Gastrocnemius medialis (tissue), 4 donors: ENCODE data around the gene TEX35. TPM values are rescaled to one million over a fixed set of nuclear protein-coding genes. Genes with fewer than 3 reads are reported as not detected.

ENCODE experiments used
- ATAC-seq, 2 donors: fragments of 150-250 bp; one replicate each; pipeline ENCODE4 v1.9.1; 2016
- DNase-seq, 2 donors: peaks; one replicate each; pipeline ENCODE4 v3.0.0-alpha.2; 2019
- H3K27ac ChIP-seq, 4 donors: fragments of 200-600 bp; sonication (generic); 1 replicate in 1 of 4; 2 replicates in 3 of 4; pipeline ENCODE4 v1.5.1; 2016 to 2018; ENCODE audit warnings: mild to moderate bottlenecking in 2 of 4, moderate library complexity in 1 of 4
- H3K27me3 ChIP-seq, 3 donors: fragments of 200-600 bp; sonication (generic) in 2 of 3; 1 replicate in 1 of 3; 2 replicates in 2 of 3; pipeline versions ENCODE4 v1.5.1 to v1.6.0; 2016 to 2019; ENCODE audit warnings: mild to moderate bottlenecking in 1 of 3, moderate library complexity in 1 of 3
- H3K36me3 ChIP-seq, 2 donors: fragments of 200-600 bp; sonication (generic) in 1 of 2; one replicate each; pipeline ENCODE4 v1.5.1; 2017 to 2018
- H3K4me1 ChIP-seq, 2 donors: fragments of 200-600 bp; sonication (generic) in 1 of 2; one replicate each; pipeline ENCODE4 v1.5.1; 2016 to 2017; ENCODE audit warnings: mild to moderate bottlenecking in 2 of 2
- H3K4me3 ChIP-seq, 4 donors: fragments of 200-600 bp; sonication (generic) in 3 of 4; 1 replicate in 1 of 4; 2 replicates in 3 of 4; pipeline ENCODE4 v1.5.1; 2016 to 2019; ENCODE audit warnings: mild to moderate bottlenecking in 2 of 4
- H3K9me3 ChIP-seq, 3 donors: fragments of 200-600 bp; sonication (generic) in 2 of 3; 1 replicate in 1 of 3; 2 replicates in 2 of 3; pipeline ENCODE4 v1.5.1; 2016 to 2019
- POLR2A ChIP-seq, 2 donors: fragments of 450-650 bp; IDR thresholded peaks; one replicate each; pipeline ENCODE4 v1.6.1; 2017; ENCODE audit warnings: antibody characterized with exemption in 2 of 2, mild to moderate bottlenecking in 2 of 2, moderate library complexity in 2 of 2
- in situ Hi-C, 4 donors: fragments of 200-750 bp; cut with MboI; loops; one replicate each; pipeline versions ENCODE4 v1.15.0 to v1.8.0; 2017; ENCODE audit warnings: low sequenced_read_pairs in 4 of 4
- intact Hi-C: fragments of 100-400 bp; cut with DNase I; formaldehyde crosslinking; loops from one replicate; pipeline ENCODE4 v1.15.1; 2023; ENCODE audit warnings: low total_unique reads
- total RNA-seq, 4 donors: library from RNA; depleted of rRNA; stranded (reverse); fragments of >200 nt; gene quantifications; one replicate each; pipeline versions ENCODE4 v1.1.0 to v1.2.3, GENCODE V29; 2016
- TF ChIP-seq, protein P1 (sequence below), 5 experiments: fragments of 450-650 bp in 3 of 5; fragments of 200-600 bp in 2 of 5; sonication (generic) in 2 of 5; IDR thresholded peaks in 4 of 5; conservative IDR thresholded peaks in 1 of 5; 1 replicate in 4 of 5; 2 replicates in 1 of 5; pipeline ENCODE4 v1.5.1; 2016 to 2019; ENCODE audit warnings: antibody characterized with exemption in 5 of 5, mild to moderate bottlenecking in 3 of 5, moderate library complexity in 3 of 5

The TEX35 gene
- total RNA-seq, 4 donors from 2014 or later, result not detected

DNA sequence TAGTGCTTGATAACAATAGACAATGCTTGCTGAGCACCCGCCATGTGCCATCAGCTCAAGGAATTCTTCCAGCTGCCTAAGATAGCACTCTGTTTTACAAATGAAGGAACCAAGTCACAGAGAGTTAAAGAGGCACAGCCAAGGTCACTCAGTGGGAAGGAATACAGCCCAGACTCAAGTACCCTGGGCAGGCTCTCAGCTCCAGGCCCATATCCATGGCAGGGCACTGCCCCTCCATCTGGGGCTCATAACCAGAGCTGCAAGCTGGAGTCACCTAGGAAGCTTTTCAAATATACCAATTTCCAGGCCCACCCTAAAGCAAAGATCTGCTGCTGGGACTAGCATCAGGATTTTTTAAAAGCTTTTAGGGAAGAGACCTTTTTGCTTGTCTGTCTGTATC is 17.8 kb upstream of the TEX35 start:
- ATAC-seq (no peak), DNase-seq (no peak)
- no peak for TF ChIP-seq POLR2A (IDR thresholded peaks at IDR 0.05)
- TF ChIP-seq, protein P1, sequence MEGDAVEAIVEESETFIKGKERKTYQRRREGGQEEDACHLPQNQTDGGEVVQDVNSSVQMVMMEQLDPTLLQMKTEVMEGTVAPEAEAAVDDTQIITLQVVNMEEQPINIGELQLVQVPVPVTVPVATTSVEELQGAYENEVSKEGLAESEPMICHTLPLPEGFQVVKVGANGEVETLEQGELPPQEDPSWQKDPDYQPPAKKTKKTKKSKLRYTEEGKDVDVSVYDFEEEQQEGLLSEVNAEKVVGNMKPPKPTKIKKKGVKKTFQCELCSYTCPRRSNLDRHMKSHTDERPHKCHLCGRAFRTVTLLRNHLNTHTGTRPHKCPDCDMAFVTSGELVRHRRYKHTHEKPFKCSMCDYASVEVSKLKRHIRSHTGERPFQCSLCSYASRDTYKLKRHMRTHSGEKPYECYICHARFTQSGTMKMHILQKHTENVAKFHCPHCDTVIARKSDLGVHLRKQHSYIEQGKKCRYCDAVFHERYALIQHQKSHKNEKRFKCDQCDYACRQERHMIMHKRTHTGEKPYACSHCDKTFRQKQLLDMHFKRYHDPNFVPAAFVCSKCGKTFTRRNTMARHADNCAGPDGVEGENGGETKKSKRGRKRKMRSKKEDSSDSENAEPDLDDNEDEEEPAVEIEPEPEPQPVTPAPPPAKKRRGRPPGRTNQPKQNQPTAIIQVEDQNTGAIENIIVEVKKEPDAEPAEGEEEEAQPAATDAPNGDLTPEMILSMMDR (IDR thresholded peaks at IDR 0.05 in 4 of 5, conservative IDR thresholded peaks at IDR 0.05 in 1 of 5), result no peak
- Histone ChIP-seq H3K36me3 (no peaks in the 10 kb centered on the region), H3K27me3 (no peaks in the 10 kb centered on the region), H3K27ac (no peak overlapping the region), H3K4me3 (no peak overlapping the region), H3K9me3 (no peaks in the 10 kb centered on the region), H3K4me1 (no peaks in the 10 kb centered on the region)
- intact Hi-C loops (no loop called here), in situ Hi-C loops (loop anchor here in 1 of 4 donors (25.0 kb wide), 1 partner anchor 208 kb away; no protein-coding TSS in a partner anchor)

DNA sequence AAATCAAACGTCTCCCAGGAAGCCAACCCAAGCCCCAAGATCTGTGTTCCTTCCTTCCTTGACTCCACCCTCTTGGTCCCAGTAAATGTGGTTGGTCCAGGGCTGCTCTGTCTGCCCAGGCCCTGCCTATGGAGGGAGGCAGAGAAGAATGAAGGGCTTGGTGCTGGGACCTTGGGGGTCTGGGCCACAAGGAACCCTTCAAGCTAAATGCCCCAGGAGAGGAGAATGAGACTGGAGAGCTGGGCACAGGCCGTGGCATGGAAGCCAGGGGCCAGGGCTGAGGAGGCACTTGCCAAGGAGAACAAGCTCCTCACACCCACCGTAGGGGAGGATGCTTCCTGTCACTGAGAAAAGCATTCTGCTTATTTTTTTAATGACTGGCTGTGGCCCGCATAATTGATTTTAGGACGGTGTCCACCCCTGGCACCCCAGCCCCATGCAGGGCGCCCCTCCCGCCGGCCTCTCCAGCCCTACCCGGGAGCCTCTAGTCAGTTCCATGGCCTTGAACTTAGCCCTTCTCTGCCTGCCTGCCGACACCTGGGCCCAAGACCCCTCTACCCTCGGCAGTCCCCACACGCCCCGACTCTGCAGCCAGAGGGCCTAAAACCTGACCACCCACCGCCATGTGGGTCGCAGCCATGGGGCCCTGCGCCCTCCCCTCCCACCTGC is 17.0 kb upstream of the TEX35 start:
- no peaks in the 10 kb centered on the region for H3K36me3 ChIP-seq
- DNase-seq (no peak), ATAC-seq (no peak)
- H3K9me3 ChIP-seq, result no peaks in the 10 kb centered on the region
- in situ Hi-C loops, result loop anchor here in 1 of 4 donors (25.0 kb wide), 1 partner anchor 209 kb away; no protein-coding TSS in a partner anchor
- no peak overlapping the region for H3K4me3 ChIP-seq
- TF ChIP-seq, protein P1 (IDR thresholded peaks at IDR 0.05 in 4 of 5, conservative IDR thresholded peaks at IDR 0.05 in 1 of 5), result no peak
- TF ChIP-seq POLR2A (IDR thresholded peaks at IDR 0.05), result no peak
- no peaks in the 10 kb centered on the region for H3K4me1 ChIP-seq
- no peak overlapping the region for H3K27ac ChIP-seq
- intact Hi-C loops, result no loop called here
- no peaks in the 10 kb centered on the region for H3K27me3 ChIP-seq

DNA sequence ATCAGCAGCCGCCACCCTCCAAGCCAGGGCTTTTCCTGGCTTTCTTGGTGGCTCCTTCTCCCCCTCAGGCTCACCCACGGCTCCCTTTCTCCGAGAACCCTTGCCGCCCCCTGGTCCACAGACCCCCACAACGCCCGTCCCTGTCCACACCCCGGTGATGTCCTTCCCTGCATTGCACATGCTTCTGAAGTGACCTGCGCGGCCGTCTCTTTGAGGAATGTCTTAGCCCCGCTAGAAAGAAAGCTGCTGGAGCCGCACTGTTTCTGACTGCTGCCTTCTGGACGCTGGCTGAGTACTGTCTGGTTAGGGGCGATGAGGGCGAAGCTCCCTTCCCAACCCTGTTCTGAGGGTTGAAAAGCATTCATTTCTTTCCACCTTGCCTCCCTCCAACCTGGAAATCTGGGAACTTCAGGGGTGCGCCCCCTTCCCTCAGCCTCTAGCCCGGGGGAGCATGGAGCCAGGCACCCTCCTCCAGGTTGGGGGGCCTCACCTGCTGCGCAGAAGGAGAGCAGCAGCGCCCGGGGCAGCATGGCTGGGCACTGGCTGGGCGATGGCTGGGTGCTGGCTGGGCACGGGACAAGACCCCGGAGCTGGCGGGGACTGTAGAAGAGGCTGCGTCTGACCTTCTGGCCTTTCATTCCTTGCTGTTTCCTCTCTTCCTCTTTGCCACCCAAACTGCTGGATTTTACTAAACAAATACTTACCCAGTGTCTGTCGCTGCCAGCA is 16.3 kb upstream of the TEX35 start, which contains the start of gene CLEC20A:
CLEC20A (minus strand) TSS at position 555 of the 726 bp plus-strand sequence; CDS start at position 530, 25 bp downstream.
- no peaks in the 10 kb centered on the region for H3K27me3 ChIP-seq
- intact Hi-C loops (no loop called here), in situ Hi-C loops (loop anchor here in 1 of 4 donors (25.0 kb wide), 1 partner anchor 209 kb away; no protein-coding TSS in a partner anchor)
- H3K4me3 ChIP-seq, result no peak within 1 kb of the TSS
- TF ChIP-seq, protein P1 (IDR thresholded peaks at IDR 0.05 in 4 of 5, conservative IDR thresholded peaks at IDR 0.05 in 1 of 5), result no peak
- TF ChIP-seq POLR2A (IDR thresholded peaks at IDR 0.05), result no peak
- no peaks in the 10 kb centered on the region for H3K9me3 ChIP-seq
- DNase-seq, result no peak
- ATAC-seq, result no peak
- no peaks in the 10 kb centered on the region for H3K36me3 ChIP-seq
- H3K4me1 ChIP-seq, result no peaks in the 10 kb centered on the region
- no peak within 1 kb of the TSS for H3K27ac ChIP-seq

DNA sequence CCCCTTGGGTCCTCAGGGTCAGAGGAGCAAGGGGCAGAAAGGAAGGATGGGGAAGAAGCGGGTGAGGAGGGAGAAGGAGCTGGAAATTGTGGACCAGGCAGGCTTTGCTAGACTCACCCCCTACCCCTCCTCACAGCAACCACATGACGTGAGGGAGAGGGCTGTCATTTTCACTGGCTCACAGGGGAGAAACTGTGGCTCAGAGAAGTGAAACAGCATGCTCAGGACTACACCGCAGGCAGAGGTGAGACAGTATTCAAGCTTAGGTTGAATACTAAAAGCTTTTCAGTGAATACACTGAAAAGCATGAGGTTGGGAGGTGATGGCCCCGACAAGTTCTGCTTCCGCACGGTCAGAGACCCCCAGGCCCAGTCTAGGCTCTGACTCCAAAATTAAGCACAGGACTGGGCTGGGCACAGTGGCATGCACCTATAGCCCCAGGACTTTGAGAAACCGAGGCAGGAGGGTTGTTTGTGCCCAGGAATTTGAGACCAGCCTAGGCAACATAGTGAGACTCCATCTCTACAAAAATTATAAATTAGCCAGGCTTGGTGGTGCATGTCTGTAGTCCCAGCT is 14.9 kb upstream of the TEX35 start:
- TF ChIP-seq, protein P1 (IDR thresholded peaks at IDR 0.05 in 4 of 5, conservative IDR thresholded peaks at IDR 0.05 in 1 of 5), result no peak
- no peak for TF ChIP-seq POLR2A (IDR thresholded peaks at IDR 0.05)
- Histone ChIP-seq H3K27me3 (no peaks in the 10 kb centered on the region), H3K4me1 (no peaks in the 10 kb centered on the region), H3K27ac (no peak overlapping the region), H3K9me3 (no peaks in the 10 kb centered on the region), H3K4me3 (no peak overlapping the region), H3K36me3 (no peaks in the 10 kb centered on the region)
- ATAC-seq (no peak), DNase-seq (no peak)
- in situ Hi-C loops (loop anchor here in 1 of 4 donors (25.0 kb wide), 1 partner anchor 211 kb away; no protein-coding TSS in a partner anchor), intact Hi-C loops (no loop called here)
